NCI-H2196 treated with DMSO at 0.1 percent for 48 hours (cell line): Measurements from ENCODE around the gene PRKN.

Source experiments
- DNase-seq: peaks from one replicate; lab custom pipeline; 2025; ENCODE audit not compliant: unreplicated experiment; lab: John Stamatoyannopoulos, UW

The PRKN gene

DNA sequence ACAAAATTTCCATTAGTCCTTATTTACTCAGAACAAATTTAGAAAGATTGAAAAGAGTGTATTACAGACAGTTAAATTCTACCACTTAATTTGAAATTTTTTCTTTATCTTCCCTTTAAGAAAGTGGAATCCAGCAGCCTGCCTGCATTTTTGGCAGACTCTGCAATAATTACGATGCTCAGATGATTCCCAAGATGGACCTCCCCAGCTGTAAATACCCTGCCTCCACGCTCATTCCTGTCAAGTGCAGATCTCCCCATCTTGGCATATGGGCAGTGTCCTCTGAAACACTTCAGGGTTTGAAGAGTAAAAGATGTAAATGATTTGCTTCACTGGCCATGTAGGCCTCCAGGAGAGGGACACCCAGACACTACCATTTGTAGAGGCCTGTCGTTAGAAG is 471.2 kb downstream of the PRKN start:
- DNase-seq: no peak

GRCh38 chr6:162251257-162251656 is 476.3 kb downstream of the PRKN start:
- no peak for DNase-seq

GRCh38 chr6:162249907-162250642 is 477.5 kb downstream of the PRKN start:
- no peak for DNase-seq

DNA sequence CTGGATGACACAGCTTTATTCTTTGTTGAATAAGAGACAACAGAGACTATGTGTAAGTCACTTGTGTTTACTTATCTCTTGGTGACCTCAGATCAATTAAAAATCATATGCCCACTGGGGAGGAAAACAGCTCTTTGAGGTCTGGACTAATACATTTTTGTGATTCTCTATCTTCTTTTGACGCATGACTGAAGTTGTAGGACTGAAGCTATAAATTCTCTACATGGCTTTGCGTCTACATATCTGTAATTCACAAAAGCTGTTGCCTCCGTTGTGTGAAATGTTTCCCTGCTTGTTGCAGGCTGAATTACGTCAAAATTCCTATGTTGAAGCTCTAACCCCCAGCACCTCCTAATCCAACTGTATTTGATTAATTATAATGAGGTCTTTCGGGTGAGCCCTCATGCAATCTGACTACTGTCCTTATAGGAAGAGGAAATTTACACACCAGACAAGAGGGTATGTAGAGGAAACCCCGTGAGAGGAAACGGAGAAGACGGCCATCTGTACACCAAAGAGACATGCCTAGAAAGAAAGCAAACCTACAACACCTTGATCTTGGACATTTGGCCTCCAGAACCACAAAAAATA is 481.6 kb downstream of the PRKN start:
- no peak for DNase-seq

DNA sequence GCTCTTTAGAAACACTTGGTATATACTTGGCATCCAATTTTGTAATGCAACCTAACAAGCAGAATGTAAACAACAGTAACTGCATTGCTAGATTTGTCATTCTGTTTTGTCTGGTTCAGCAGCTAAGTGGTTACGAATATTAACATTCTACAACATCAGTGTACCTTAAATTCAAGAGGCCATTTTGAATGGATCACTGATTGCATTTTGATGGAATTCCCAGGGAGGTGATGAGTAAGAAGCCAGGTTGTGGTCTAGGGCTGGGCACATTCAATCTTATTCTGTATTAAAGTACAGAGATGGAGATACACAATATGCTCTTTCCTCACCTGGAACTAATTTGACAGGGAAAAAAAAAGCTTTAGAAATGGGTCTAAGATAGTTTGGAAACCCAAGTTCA is 483.5 kb downstream of the PRKN start:
- DNase-seq: no peak

DNA sequence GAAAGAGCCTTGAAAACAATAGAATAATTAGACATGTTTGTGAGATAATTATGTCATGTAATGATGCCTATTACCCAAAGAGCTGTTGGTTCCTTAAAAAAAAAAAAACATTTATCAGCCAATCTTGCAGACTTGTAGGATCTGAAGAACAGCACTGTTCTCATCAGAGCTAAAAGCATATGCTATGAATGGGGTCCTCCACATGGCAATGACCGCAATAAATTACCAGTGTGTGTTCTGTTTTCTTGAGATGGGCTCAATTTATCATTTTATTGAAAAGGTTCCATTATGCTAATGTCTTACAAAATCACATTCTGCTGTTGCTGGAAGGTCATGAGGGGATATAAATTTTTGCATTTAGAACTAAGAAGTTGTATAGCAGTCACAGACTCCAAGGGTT is 484.7 kb downstream of the PRKN start:
- DNase-seq: no peak

DNA sequence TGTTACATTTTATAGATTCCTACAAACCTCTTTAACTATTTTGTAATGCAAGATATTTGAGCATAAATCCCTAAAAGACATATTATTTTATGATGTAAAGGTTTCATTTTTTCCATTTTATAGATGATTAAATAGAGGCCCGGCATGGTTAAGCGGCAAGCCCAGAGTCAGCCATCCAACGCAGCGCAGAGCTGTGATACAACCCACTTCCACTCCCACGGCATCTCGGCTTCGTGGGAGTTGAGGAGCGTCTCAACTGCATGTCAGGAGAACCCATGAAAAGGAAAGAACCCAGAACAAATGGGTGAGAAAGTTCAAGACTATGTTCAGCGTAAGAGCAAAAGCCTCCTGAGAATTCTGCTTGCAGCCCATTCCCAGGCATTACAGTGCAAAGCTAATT is 488.2 kb downstream of the PRKN start:
- DNase-seq: no peak

GRCh38 chr6:162238675-162239074 is 488.9 kb downstream of the PRKN start:
- DNase-seq: no peak

GRCh38 chr6:162237331-162237730 is 490.2 kb downstream of the PRKN start:
- DNase-seq: no peak

GRCh38 chr6:162234631-162235030 is 492.9 kb downstream of the PRKN start:
- no peak for DNase-seq

- DNase-seq: no peak
These were observed 497.3 kb downstream of the PRKN start for GRCh38 chr6:162230147-162230752.

GRCh38 chr6:162229093-162229492 is 498.5 kb downstream of the PRKN start:
- no peak for DNase-seq

- no peak for DNase-seq
These were observed 500.8 kb downstream of the PRKN start for GRCh38 chr6:162226803-162227202.

DNA sequence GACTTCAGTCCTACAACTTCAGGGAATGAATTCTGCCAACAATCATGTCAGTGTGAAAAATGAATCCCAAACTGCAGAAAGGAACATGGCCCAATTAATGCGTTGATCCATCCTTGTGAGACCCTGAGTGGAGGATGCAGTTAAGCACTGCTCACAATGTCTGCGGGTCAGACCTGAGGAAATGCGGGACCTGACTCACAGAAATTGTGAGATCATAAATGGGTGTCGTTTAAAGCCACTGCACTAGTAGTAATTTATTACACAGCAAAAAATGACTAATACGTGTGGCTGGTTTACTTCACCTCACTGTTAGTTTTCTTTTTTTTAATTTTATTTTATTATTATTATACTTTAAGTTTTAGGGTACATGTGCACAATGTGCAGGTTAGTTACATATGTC is 505.0 kb downstream of the PRKN start:
- DNase-seq: no peak

- DNase-seq: no peak
These were observed 506.7 kb downstream of the PRKN start for GRCh38 chr6:162220876-162221275.

DNA sequence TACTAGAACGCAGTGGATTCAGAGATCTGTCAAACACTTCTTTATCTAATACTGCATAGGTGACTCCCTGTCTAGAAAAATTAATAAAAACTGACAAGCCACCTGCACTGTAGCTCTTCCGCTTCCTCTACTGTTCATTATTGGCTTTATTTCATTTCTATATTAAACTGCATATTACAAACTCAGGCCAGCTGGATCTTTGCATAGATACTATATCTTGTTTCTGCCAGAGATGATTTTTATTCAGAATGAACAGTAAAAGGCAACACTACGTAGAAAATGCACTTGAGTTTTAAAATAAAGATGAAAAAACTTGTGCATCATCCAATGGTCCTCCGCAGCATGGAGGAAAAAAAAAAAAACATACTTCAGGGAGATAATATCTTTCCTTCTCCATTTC is 508.3 kb downstream of the PRKN start:
- DNase-seq: no peak

GRCh38 chr6:162217811-162218493 is 509.6 kb downstream of the PRKN start:
- DNase-seq: no peak

GRCh38 chr6:162217058-162217457 is 510.5 kb downstream of the PRKN start:
- no peak for DNase-seq

DNA sequence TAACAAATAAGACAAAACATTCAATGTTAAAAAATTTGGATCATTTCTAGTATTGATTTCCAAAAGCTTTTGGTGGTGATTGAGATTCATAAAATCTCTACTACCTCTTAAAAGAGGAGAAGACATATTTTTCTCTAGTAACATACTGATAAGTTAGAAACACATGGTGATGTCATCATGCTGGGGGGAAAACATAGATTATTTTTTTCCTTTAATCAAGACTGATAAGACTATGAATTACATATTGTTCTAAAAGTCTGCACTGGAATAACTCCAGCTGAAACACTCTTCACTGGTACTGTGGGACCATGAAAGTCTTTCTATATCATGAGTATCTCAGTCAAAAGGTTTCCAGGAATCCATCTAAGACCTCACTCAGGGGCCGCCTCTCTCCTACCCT is 515.8 kb downstream of the PRKN start:
- DNase-seq: no peak

GRCh38 chr6:162211022-162211421 is 516.5 kb downstream of the PRKN start:
- no peak for DNase-seq

GRCh38 chr6:162203287-162203686 is 524.3 kb downstream of the PRKN start:
- DNase-seq: no peak
